Fibroblast of lung (primary cell): ENCODE data around the gene NEURL1B. TPM values are rescaled to one million over a fixed set of nuclear protein-coding genes. Genes with fewer than 3 reads are reported as not detected.

ENCODE experiments used
- DNase-seq, 2 donors: peaks; one replicate each; pipeline versions ENCODE4 v3.0.0 to v3.0.0-alpha.2; 2010; ENCODE audit warnings: low read depth in 2 of 2
- H2AFZ ChIP-seq: 2 replicates; pipeline ENCODE4 v1.5.1; 2012; ENCODE audit warnings: low read length, control low read depth, inconsistent platforms
- H3K27ac ChIP-seq: 2 replicates; pipeline ENCODE4 v1.5.1; 2011; ENCODE audit warnings: low read length, control low read depth; ENCODE audit not compliant: insufficient read depth
- H3K27me3 ChIP-seq: 2 replicates; pipeline ENCODE4 v1.5.1; 2011; ENCODE audit warnings: mild to moderate bottlenecking, low read length; ENCODE audit not compliant: control insufficient read depth, insufficient read depth
- H3K36me3 ChIP-seq: 2 replicates; pipeline ENCODE4 v1.5.1; 2011; ENCODE audit warnings: low read length; ENCODE audit not compliant: control insufficient read depth, insufficient read depth
- H3K4me1 ChIP-seq: 2 replicates; pipeline ENCODE4 v1.5.1; 2011; ENCODE audit warnings: low read length; ENCODE audit not compliant: control insufficient read depth, insufficient read depth; ENCODE audit errors: extremely low read depth
- H3K4me2 ChIP-seq: 2 replicates; pipeline ENCODE4 v1.5.1; 2011; ENCODE audit warnings: low read length, control low read depth; ENCODE audit not compliant: insufficient read depth; ENCODE audit errors: extremely low read depth
- H3K4me3 ChIP-seq, 4 experiments: fragments of 200-600 bp in 1 of 4; sonication (generic) in 1 of 4; replicated peaks in 1 of 4; 2 replicates each; pipeline ENCODE4 v1.5.1; 2011 to 2016; ENCODE audit warnings: low read length in 4 of 4, low read depth in 3 of 4, mild to moderate bottlenecking in 3 of 4, control low read depth in 2 of 4, inconsistent platforms in 1 of 4, mixed read lengths in 1 of 4; ENCODE audit not compliant: insufficient read depth in 1 of 4; ENCODE audit errors: control extremely low read depth in 1 of 4
- H3K79me2 ChIP-seq: 2 replicates; pipeline ENCODE4 v1.5.1; 2012; ENCODE audit warnings: mild to moderate bottlenecking, low read length, inconsistent platforms; ENCODE audit not compliant: control insufficient read depth, insufficient read depth
- H3K9ac ChIP-seq: 2 replicates; pipeline ENCODE4 v1.5.1; 2011; ENCODE audit warnings: mild to moderate bottlenecking, low read length, control low read depth; ENCODE audit not compliant: insufficient read depth
- H3K9me3 ChIP-seq: 2 replicates; pipeline ENCODE4 v1.5.1; 2012; ENCODE audit warnings: low read depth, low read length; ENCODE audit not compliant: control insufficient read depth, insufficient read depth
- H4K20me1 ChIP-seq: 2 replicates; pipeline ENCODE4 v1.5.1; 2011; ENCODE audit warnings: low read length; ENCODE audit not compliant: control insufficient read depth, insufficient read depth; ENCODE audit errors: extremely low read depth
- EZH2 ChIP-seq: IDR thresholded peaks from 2 replicates; pipeline ENCODE4 v1.5.1; 2012; ENCODE audit warnings: low read length, control low read depth, mild to moderate bottlenecking; ENCODE audit errors: missing control alignments
- polyA plus RNA-seq, 2 donors: library from polyadenylated mRNA; depleted of rRNA in 1 of 2; stranded (reverse) in 1 of 2; unstranded in 1 of 2; fragments of >200 nt; gene quantifications; 2 replicates each; pipeline ENCODE4 v1.2.1, GENCODE V29; 2011 to 2012; ENCODE audit warnings: missing spikeins in 1 of 2
- total RNA-seq: library from RNA; depleted of rRNA; stranded (reverse); fragments of >200 nt; gene quantifications from 2 replicates; pipeline ENCODE4 v1.2.1, GENCODE V29; 2014
- TF ChIP-seq, protein P1 (sequence below), 2 donors: IDR thresholded peaks in 1 of 2; conservative IDR thresholded peaks in 1 of 2; 1 replicate in 1 of 2; 2 replicates in 1 of 2; pipeline ENCODE4 v1.5.1; 2011 to 2012; ENCODE audit warnings: low read length in 2 of 2, control low read depth in 1 of 2, inconsistent platforms in 1 of 2, low read depth in 1 of 2, mild to moderate bottlenecking in 1 of 2

Gene NEURL1B
- total and polyA plus RNA-seq, 2 donors (not counting 1 experiment from before 2014, with no cell fraction given), result 5.0 to 6.1 TPM

DNA sequence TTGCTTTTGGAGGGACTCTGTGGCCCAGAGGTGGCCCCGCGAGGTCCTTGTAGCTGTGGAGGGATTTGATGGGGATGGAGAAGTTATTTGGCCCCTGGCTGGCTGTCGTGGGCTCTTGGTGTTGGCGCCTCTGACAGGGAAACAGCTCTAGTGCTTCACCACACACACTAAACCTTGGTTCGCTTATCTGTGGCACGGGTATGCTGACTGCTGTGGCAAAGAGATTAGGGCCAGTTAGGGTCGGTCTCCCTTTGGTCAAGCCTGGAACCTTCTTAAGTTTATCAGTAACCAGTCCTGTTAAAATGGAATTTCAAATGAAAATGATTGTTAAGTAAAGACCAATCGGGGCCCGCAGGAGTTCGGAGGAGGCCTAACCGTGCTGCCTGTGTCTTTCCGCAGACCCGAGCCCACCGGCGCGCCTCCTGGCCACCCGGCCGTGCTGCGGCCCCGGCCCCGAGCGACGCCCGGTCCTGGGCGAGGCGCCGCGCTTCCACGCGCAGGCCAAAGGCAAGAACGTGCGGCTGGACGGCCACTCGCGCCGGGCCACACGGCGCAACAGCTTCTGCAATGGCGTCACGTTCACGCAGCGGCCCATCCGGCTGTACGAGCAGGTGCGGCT, 28.4 kb downstream of the NEURL1B start:
- Histone ChIP-seq H3K27ac (no peak overlapping the region), H3K9me3 (no peaks in the 10 kb centered on the region), H3K4me1 (no peaks in the 10 kb centered on the region), H2AFZ (no peak overlapping the region), H3K4me2 (no peak overlapping the region), H3K4me3 (no peak overlapping the region), H3K27me3 (no peaks in the 10 kb centered on the region), H4K20me1 (no peaks in the 10 kb centered on the region), H3K79me2 (no peaks in the 10 kb centered on the region), H3K9ac (no peak overlapping the region), H3K36me3 (peaks cover 3% of the 10 kb centered on the region)
- no peak for TF ChIP-seq EZH2
- TF ChIP-seq, protein P1, sequence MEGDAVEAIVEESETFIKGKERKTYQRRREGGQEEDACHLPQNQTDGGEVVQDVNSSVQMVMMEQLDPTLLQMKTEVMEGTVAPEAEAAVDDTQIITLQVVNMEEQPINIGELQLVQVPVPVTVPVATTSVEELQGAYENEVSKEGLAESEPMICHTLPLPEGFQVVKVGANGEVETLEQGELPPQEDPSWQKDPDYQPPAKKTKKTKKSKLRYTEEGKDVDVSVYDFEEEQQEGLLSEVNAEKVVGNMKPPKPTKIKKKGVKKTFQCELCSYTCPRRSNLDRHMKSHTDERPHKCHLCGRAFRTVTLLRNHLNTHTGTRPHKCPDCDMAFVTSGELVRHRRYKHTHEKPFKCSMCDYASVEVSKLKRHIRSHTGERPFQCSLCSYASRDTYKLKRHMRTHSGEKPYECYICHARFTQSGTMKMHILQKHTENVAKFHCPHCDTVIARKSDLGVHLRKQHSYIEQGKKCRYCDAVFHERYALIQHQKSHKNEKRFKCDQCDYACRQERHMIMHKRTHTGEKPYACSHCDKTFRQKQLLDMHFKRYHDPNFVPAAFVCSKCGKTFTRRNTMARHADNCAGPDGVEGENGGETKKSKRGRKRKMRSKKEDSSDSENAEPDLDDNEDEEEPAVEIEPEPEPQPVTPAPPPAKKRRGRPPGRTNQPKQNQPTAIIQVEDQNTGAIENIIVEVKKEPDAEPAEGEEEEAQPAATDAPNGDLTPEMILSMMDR (conservative IDR thresholded peaks at IDR 0.05 in 1 of 2, IDR thresholded peaks at IDR 0.05 in 1 of 2; ENCODE audit: low read depth in 1 of 2, low read length in 2 of 2), result no peak
- no peak for DNase-seq

DNA sequence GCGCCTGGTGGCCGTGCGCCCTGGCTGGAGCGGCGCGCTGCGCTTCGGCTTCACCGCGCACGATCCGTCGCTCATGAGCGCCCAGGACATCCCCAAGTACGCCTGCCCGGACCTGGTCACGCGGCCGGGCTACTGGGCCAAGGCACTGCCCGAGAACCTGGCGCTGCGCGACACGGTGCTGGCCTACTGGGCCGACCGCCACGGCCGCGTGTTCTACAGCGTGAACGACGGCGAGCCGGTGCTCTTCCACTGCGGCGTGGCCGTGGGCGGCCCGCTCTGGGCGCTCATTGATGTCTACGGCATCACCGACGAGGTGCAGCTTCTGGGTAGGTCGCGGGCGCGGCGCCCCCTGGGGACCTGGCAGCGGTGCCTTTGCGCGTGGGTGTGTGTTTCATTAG, 28.9 kb downstream of the NEURL1B start:
- Histone ChIP-seq H3K27ac (no peak overlapping the region), H3K9me3 (no peaks in the 10 kb centered on the region), H3K27me3 (no peaks in the 10 kb centered on the region), H3K4me3 (no peak overlapping the region), H3K9ac (no peak overlapping the region), H3K79me2 (no peaks in the 10 kb centered on the region), H2AFZ (no peak overlapping the region), H3K4me2 (no peak overlapping the region), H3K4me1 (no peaks in the 10 kb centered on the region), H3K36me3 (peaks cover 3% of the 10 kb centered on the region), H4K20me1 (no peaks in the 10 kb centered on the region)
- TF ChIP-seq EZH2, result no peak
- TF ChIP-seq, protein P1 (conservative IDR thresholded peaks at IDR 0.05 in 1 of 2, IDR thresholded peaks at IDR 0.05 in 1 of 2; ENCODE audit: low read depth in 1 of 2, low read length in 2 of 2), result no peak
- no peak for DNase-seq

DNA sequence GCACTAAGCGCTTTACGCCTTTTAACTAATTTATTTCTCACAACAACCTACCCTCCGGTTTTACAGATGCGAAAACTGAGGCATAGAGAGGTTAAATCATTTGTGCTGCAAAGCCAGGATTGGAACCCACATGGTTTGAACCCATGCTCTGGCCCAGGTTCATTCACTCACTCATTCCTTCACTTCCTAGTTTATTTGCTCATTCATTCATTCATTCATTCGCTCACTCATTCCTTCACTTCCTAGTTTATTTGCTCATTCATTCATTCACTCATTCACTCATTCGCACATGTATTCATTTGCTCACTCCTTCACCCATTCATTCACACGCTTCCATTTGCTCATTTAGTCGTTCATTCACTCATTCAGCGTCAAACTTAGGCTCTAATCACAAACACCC, 29.4 kb downstream of the NEURL1B start:
- H3K36me3 ChIP-seq, result peaks cover 3% of the 10 kb centered on the region
- H3K79me2 ChIP-seq, result no peaks in the 10 kb centered on the region
- no peak for TF ChIP-seq EZH2
- TF ChIP-seq, protein P1 (conservative IDR thresholded peaks at IDR 0.05 in 1 of 2, IDR thresholded peaks at IDR 0.05 in 1 of 2; ENCODE audit: low read depth in 1 of 2, low read length in 2 of 2), result no peak

More for the DNA sequence above, 29.4 kb downstream of the NEURL1B start:
- H3K27me3 ChIP-seq, result no peaks in the 10 kb centered on the region
- no peak overlapping the region for H3K9ac ChIP-seq
- H3K4me3 ChIP-seq, result no peak overlapping the region
- no peak for DNase-seq
- H3K4me1 ChIP-seq, result no peaks in the 10 kb centered on the region
- no peaks in the 10 kb centered on the region for H3K9me3 ChIP-seq
- no peak overlapping the region for H2AFZ ChIP-seq
- H3K4me2 ChIP-seq, result no peak overlapping the region
- H4K20me1 ChIP-seq, result no peaks in the 10 kb centered on the region
- H3K27ac ChIP-seq, result no peak overlapping the region
